Left ventricle myocardium inferior (tissue), 1 donor: ENCODE measurements around the gene FMN1. TPM values are rescaled to one million over a fixed set of nuclear protein-coding genes. Genes with fewer than 3 reads are reported as not detected.

Source experiments
- DNase-seq: peaks from one replicate; pipeline ENCODE4 v3.0.0-alpha.2; 2020
- H3K27ac ChIP-seq: fragments of 200-600 bp; replicated peaks from 2 replicates; pipeline ENCODE4 v1.8.0; 2021
- H3K27me3 ChIP-seq: fragments of 200-600 bp; 2 replicates; pipeline ENCODE4 v1.8.0; 2021; ENCODE audit warnings: low read depth
- H3K36me3 ChIP-seq: fragments of 200-600 bp; 2 replicates; pipeline ENCODE4 v1.8.0; 2021
- H3K4me1 ChIP-seq: fragments of 200-600 bp; 2 replicates; pipeline ENCODE4 v1.8.0; 2021
- H3K4me3 ChIP-seq: fragments of 200-600 bp; 2 replicates; pipeline ENCODE4 v1.8.0; 2021; ENCODE audit warnings: mild to moderate bottlenecking, moderate library complexity
- H3K9me3 ChIP-seq: fragments of 200-600 bp; replicated peaks from 2 replicates; pipeline ENCODE4 v1.8.0; 2021
- CTCF ChIP-seq: fragments of 200-600 bp; IDR thresholded peaks from 2 replicates; pipeline ENCODE4 v1.8.0; 2021; ENCODE audit warnings: antibody characterized with exemption, mild to moderate bottlenecking, borderline replicate concordance
- intact Hi-C: fragments of 100-400 bp; cut with micrococcal nuclease; formaldehyde crosslinking; loops from one replicate; pipeline ENCODE4 v1.11.0; 2022
- total RNA-seq: library from RNA; stranded (reverse); fragmentation: NEBNext Ultra II Directional; extraction: Animal tissue kit (Norgen Biotek cat#: 25700); gene quantifications from one replicate; pipeline ENCODE4 v1.2.1, GENCODE V29; 2021
- donor health status: DM: no; HTN: yes; CAD: no; lungs with severe emphysema.

The FMN1 gene
- total RNA-seq, 1 donor from 2014 or later: 4.5 TPM

GRCh38 chr15:32750979-32751378 lies 443.5 kb downstream of the FMN1 start:
- no peak for TF ChIP-seq CTCF
- H3K36me3 ChIP-seq: no peaks in the 10 kb centered on the region
- DNase-seq: no peak
- no peak overlapping the region for H3K27ac ChIP-seq
- H3K9me3 ChIP-seq: no peaks in the 10 kb centered on the region
- peaks cover 5% of the 10 kb centered on the region for H3K27me3 ChIP-seq
- H3K4me3 ChIP-seq: no peak overlapping the region
- H3K4me1 ChIP-seq: no peaks in the 10 kb centered on the region
- intact Hi-C loops: no loop called here

GRCh38 chr15:32747921-32748342 lies 446.6 kb downstream of the FMN1 start:
- Histone ChIP-seq H3K27me3 (peaks cover 5% of the 10 kb centered on the region), H3K4me1 (no peaks in the 10 kb centered on the region), H3K4me3 (no peak overlapping the region), H3K36me3 (no peaks in the 10 kb centered on the region), H3K27ac (no peak overlapping the region), H3K9me3 (no peaks in the 10 kb centered on the region)
- intact Hi-C loops: no loop called here
- no peak for DNase-seq
- no peak for TF ChIP-seq CTCF

DNA sequence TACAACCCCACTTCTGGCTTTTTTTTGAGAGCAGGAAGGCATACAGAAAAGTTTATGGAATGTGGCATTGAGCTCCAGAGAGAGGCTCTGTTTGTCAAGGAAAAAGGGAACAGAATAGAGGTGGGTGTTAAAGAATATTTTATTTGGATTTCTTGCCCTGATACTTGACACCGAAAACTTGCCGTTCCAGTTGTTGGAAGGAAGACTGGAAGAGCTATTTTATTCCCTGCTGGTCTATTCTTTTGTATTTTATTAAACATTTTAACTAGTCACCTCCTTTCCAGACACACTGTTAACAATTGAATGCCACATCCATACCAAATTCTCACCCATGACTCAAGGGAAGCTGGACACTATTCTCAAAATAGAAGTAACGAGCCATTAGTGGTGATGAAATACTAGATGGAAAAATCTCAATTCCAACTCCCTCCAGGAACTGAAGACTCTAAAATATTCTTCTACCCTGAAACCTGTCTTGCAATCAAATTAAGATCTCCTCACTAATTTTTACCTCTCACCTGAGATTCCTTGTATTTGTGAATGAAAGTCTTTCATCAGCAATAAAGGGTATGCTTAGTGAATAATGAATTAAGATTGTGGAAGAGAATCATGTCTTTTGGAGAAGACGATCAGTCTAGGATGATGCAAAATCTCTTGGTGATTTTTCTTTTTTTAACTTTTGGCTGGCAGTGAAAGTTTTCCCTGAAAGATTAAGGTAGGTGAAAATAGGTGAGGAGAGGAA lies 448.2 kb downstream of the FMN1 start:
- intact Hi-C loops: no loop called here
- H3K4me3 ChIP-seq: no peak overlapping the region
- no peak for DNase-seq
- H3K36me3 ChIP-seq: no peaks in the 10 kb centered on the region
- H3K4me1 ChIP-seq: no peaks in the 10 kb centered on the region
- H3K27me3 ChIP-seq: peaks cover 5% of the 10 kb centered on the region
- no peak overlapping the region for H3K27ac ChIP-seq
- peaks cover 16% of the 10 kb centered on the region for H3K9me3 ChIP-seq
- no peak for TF ChIP-seq CTCF

DNA sequence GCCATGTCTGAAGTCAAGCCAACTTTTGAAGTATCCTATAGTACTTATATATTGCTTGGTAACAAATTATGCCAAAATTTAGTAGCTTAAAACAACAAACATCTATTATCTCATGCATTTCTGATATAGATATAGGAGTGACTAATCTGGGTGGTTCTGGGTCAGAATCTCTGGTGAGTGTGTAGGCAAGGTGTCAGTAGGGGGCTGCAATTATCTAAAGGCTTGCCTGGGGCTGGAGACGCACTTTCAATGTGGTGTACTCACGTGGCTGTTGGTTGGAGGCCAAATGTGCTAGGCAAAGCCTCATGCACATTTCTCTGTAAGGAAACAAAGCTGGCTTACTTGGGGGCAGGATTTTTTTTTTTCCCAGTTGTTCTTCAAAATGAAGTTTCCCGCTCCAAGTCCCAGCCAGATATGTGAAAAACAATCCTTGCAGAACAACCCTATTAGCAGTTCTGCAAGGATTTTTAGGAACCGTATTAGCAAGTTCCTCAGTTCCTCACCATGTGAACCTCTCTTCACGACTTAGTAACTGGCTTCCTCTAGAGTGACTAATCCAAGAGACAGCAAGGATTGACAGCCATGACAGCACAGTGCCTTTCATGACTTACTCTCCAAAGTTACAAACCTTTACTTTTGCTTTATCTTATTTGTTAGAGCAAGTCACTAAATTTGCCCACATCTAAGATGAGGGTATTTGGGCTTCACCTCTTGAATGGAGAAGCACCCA lies 450.9 kb downstream of the FMN1 start:
- no peaks in the 10 kb centered on the region for H3K36me3 ChIP-seq
- DNase-seq: no peak
- H3K4me3 ChIP-seq: no peak overlapping the region
- TF ChIP-seq CTCF: no peak
- H3K9me3 ChIP-seq: peaks cover 37% of the 10 kb centered on the region
- intact Hi-C loops: no loop called here
- no peaks in the 10 kb centered on the region for H3K4me1 ChIP-seq
- no peak overlapping the region for H3K27ac ChIP-seq
- H3K27me3 ChIP-seq: no peaks in the 10 kb centered on the region

GRCh38 chr15:32739522-32740063 lies 454.9 kb downstream of the FMN1 start:
- no peak for DNase-seq
- TF ChIP-seq CTCF: no peak
- H3K27ac ChIP-seq: no peak overlapping the region
- no peaks in the 10 kb centered on the region for H3K36me3 ChIP-seq
- no peak overlapping the region for H3K4me3 ChIP-seq
- peaks cover 42% of the 10 kb centered on the region for H3K9me3 ChIP-seq
- H3K27me3 ChIP-seq: peaks cover 5% of the 10 kb centered on the region
- H3K4me1 ChIP-seq: no peaks in the 10 kb centered on the region
- intact Hi-C loops: no loop called here
